Thoracic aorta endothelial cell (primary cell): ENCODE measurements around the gene GRM7. TPM values are rescaled to one million over a fixed set of nuclear protein-coding genes. Genes with fewer than 3 reads are reported as not detected.

Experiments used
- total RNA-seq: library from RNA; depleted of rRNA; stranded (reverse); fragments of >200 nt; gene quantifications from 2 replicates; pipeline ENCODE4 v1.2.3, GENCODE V29; 2012

GRM7 gene
- not detected in 2 replicates for total RNA-seq

DNA sequence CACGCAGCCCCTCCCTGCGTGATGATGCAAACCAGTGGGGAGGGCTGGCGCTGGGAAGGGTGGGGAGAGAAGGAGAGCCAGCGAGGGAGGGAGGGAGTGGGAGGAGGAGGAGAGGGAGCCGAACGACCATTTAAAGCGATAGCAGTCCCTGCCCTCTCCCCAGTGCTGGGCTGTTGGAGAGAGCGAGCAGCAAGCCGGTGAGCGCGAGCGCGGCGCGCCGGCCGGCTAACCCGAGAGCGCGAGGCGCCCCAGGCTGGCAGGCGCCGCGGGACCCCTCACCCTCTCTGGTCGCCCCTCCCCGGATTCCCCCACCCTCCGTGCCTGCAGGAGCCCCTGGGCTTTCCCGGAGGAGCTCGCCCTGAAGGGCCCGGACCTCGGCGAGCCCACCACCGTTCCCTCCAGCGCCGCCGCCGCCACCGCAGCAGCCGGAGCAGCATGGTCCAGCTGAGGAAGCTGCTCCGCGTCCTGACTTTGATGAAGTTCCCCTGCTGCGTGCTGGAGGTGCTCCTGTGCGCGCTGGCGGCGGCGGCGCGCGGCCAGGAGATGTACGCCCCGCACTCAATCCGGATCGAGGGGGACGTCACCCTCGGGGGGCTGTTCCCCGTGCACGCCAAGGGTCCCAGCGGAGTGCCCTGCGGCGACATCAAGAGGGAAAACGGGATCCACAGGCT, at the start of gene GRM7:
Gene GRM7 (plus strand): TSS at position 162 of the 671 bp plus-strand sequence.

